LNCAP (cell line): ENCODE measurements around the gene BRSK1.

ENCODE experiments used
- TF ChIP-seq, protein P1 (sequence below): fragments of 450-650 bp; IDR thresholded peaks from 2 replicates; pipeline ENCODE4 v1.5.1; 2017; ENCODE audit warnings: mild to moderate bottlenecking

Gene BRSK1

DNA sequence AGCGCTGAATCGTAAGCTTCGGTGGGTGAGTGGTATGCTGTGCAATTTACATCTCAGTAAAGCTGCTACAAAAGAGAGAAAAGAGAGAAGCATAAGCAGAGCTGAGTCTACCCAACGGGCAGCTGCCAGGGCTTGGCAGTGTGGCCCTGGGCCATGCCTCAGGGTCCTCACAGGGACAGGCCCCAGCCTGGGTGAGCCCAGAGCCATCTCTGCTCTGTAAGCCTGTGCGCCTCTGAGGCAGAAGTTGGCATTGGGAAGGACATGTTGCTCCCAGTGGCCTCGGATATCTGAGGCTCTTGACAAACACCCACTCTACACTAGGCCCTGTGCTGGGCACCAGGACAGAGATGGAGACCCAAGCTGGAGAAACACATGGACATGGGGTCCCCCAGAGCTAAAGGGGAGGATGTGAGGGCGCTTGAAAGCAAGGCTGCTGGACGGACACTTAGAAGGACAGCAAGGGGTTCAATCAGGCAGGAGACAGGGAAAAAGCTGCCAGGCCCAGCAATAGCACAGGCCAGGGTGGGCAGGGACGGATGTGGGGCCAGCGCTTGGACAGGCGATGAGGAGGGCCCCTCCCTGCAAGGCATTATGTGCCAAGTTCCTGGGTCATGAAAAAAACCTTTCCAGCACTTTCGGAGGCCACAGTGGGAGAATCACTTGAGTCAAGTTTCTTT lies 39.7 kb upstream of the BRSK1 start:
- TF ChIP-seq, protein P1, sequence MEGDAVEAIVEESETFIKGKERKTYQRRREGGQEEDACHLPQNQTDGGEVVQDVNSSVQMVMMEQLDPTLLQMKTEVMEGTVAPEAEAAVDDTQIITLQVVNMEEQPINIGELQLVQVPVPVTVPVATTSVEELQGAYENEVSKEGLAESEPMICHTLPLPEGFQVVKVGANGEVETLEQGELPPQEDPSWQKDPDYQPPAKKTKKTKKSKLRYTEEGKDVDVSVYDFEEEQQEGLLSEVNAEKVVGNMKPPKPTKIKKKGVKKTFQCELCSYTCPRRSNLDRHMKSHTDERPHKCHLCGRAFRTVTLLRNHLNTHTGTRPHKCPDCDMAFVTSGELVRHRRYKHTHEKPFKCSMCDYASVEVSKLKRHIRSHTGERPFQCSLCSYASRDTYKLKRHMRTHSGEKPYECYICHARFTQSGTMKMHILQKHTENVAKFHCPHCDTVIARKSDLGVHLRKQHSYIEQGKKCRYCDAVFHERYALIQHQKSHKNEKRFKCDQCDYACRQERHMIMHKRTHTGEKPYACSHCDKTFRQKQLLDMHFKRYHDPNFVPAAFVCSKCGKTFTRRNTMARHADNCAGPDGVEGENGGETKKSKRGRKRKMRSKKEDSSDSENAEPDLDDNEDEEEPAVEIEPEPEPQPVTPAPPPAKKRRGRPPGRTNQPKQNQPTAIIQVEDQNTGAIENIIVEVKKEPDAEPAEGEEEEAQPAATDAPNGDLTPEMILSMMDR = no peak

- TF ChIP-seq, protein P1 = no peak
Measured at GRCh38 chr19:55245236-55245904, 38.4 kb upstream of the BRSK1 start.

GRCh38 chr19:55246462-55247451 lies 37.0 kb upstream of the BRSK1 start:
- TF ChIP-seq, protein P1 = no peak

DNA sequence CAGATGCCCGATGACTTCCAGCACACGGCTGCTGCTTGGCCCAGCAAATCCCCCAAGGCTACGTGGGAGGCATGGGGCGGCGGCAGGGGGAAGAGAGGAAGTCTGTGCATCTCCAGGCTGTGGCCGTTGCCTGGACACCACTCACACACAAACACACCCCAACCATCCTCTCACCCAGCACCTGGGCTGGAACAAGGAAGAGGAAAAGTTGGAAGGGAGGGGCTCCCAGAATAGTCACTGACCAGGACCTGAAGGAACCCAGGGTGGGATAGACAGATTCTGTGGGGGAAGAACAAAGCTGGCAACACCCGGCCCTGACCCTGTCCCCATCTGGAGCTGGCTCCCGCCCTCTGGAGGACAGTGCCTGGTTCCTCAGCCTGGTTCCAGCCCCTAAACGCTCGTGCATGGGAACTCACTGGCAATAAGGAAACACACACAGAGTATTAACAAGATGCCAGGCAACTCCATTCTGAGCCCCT lies 36.1 kb upstream of the BRSK1 start:
- TF ChIP-seq, protein P1 = no peak

GRCh38 chr19:55248166-55248675 lies 35.6 kb upstream of the BRSK1 start:
- TF ChIP-seq, protein P1 = no peak

DNA sequence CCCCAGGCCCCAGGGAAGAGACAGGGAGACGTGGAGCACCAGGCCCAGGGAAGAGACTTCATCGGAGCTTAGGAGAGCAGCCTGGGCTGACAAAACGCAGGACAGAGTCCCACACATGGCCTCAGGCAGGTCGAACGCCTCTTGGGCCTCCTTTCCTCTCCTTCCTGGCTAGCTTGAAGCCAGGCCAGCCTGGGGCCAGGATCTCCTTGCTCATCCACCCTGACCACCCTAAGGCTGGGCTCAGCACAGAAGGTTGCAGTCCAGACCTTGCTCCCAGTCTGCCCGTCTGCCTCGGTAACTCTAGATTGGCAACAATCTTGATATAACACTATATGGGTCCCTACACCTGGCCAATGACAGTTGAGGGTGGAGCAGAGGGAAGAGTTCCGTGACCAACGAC lies 35.1 kb upstream of the BRSK1 start:
- TF ChIP-seq, protein P1 = no peak

DNA sequence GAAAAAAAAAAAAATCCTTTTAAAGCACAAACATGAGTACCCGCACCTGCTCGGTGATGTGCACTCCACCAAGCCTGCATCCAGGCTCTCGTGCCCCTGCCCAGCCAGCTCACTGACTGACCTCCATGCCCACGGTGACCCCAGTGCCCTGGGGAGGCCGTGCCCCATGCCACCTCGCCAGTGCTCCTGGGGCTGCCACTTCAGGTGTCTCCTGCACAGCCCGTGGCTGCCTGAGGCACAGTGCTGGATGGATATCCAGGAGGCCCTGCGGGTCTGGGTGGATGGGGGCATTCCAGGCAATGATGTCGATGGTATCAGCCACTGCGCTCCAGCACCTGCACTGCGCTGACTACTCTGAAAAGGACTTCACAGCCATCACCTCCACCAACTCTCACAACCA lies 34.0 kb upstream of the BRSK1 start:
- TF ChIP-seq, protein P1 = no peak
